GM18858 (cell line): ENCODE measurements around the gene MYLK4.

Experiments used
- ATAC-seq: cut with Tn5 transposase; IDR thresholded peaks from one replicate; pipeline ENCODE4 v1.9.1; 2021; ENCODE audit not compliant: unreplicated experiment

The MYLK4 gene

GRCh38 chr6:2750832-2751231 lies at the start of gene MYLK4:
Gene MYLK4 (minus strand): TSS chr6:2750922. CDS start chr6:2749294, 1,628 bp downstream.
- no peak for ATAC-seq

GRCh38 chr6:2799936-2800527 lies 49.3 kb upstream of the MYLK4 start:
- no peak for ATAC-seq

GRCh38 chr6:2798586-2799134 lies 47.9 kb upstream of the MYLK4 start:
- no peak for ATAC-seq

- no peak for ATAC-seq
Observed at GRCh38 chr6:2797564-2798031, 46.9 kb upstream of the MYLK4 start.

GRCh38 chr6:2796861-2797260 lies 46.1 kb upstream of the MYLK4 start:
- ATAC-seq = no peak

- ATAC-seq = no peak
Observed at GRCh38 chr6:2795956-2796355, 45.2 kb upstream of the MYLK4 start.

GRCh38 chr6:2795162-2795561 lies 44.4 kb upstream of the MYLK4 start:
- no peak for ATAC-seq

- no peak for ATAC-seq
Observed at GRCh38 chr6:2794171-2794730, 43.5 kb upstream of the MYLK4 start.

GRCh38 chr6:2793534-2794151 lies 42.9 kb upstream of the MYLK4 start:
- no peak for ATAC-seq

GRCh38 chr6:2792330-2793110 lies 41.8 kb upstream of the MYLK4 start:
- no peak for ATAC-seq

GRCh38 chr6:2791450-2791974 lies 40.8 kb upstream of the MYLK4 start:
- no peak for ATAC-seq

- no peak for ATAC-seq
Observed at GRCh38 chr6:2790588-2791449, 40.1 kb upstream of the MYLK4 start.

- no peak for ATAC-seq
Observed at GRCh38 chr6:2786269-2786668, 35.5 kb upstream of the MYLK4 start.

GRCh38 chr6:2784930-2785329 lies 34.2 kb upstream of the MYLK4 start:
- ATAC-seq = no peak

- ATAC-seq = no peak
Observed at GRCh38 chr6:2784061-2784460, 33.3 kb upstream of the MYLK4 start.

GRCh38 chr6:2783188-2783963 lies 32.7 kb upstream of the MYLK4 start:
- ATAC-seq = no peak

GRCh38 chr6:2782825-2783187 lies 32.1 kb upstream of the MYLK4 start:
- no peak for ATAC-seq

GRCh38 chr6:2782356-2782708 lies 31.6 kb upstream of the MYLK4 start:
- ATAC-seq = no peak

- ATAC-seq = no peak
Observed at GRCh38 chr6:2781685-2782355, 31.1 kb upstream of the MYLK4 start.
